ENCODE results near the gene VEGFD.

VEGFD gene

GRCh38 chrX:15384304-15384703 is at the start of gene VEGFD:
Gene VEGFD, minus strand, starts transcription at chrX:15384413. Its CDS starts 467 bp downstream, at chrX:15383946.
- DNase-seq (ENCODE audit: low read depth in 1 of 2, low spot score in 1 of 2), result no peak

- DNase-seq (ENCODE audit: low read depth in 1 of 2, low spot score in 1 of 2), result no peak
Measured at GRCh38 chrX:15430584-15430983, 46.4 kb upstream of the VEGFD start.

- no peak for DNase-seq (ENCODE audit: low read depth in 1 of 2, low spot score in 1 of 2)
Measured at GRCh38 chrX:15430076-15430475, 45.9 kb upstream of the VEGFD start.

GRCh38 chrX:15425024-15425423 is 40.8 kb upstream of the VEGFD start:
- no peak for DNase-seq (ENCODE audit: low read depth in 1 of 2, low spot score in 1 of 2)

GRCh38 chrX:15418707-15419181 is 34.5 kb upstream of the VEGFD start:
- no peak for DNase-seq (ENCODE audit: low read depth in 1 of 2, low spot score in 1 of 2)

- no peak for DNase-seq (ENCODE audit: low read depth in 1 of 2, low spot score in 1 of 2)
Measured at GRCh38 chrX:15418041-15418706, 34.0 kb upstream of the VEGFD start.

- DNase-seq (ENCODE audit: low read depth in 1 of 2, low spot score in 1 of 2), result no peak
Measured at GRCh38 chrX:15416133-15416993, 32.1 kb upstream of the VEGFD start.

GRCh38 chrX:15413101-15413500 is 28.9 kb upstream of the VEGFD start:
- no peak for DNase-seq (ENCODE audit: low read depth in 1 of 2, low spot score in 1 of 2)

- DNase-seq (ENCODE audit: low read depth in 1 of 2, low spot score in 1 of 2), result no peak
Measured at GRCh38 chrX:15410947-15411346, 26.7 kb upstream of the VEGFD start.

- DNase-seq (ENCODE audit: low read depth in 1 of 2, low spot score in 1 of 2), result no peak
Measured at GRCh38 chrX:15410430-15410829, 26.2 kb upstream of the VEGFD start.

GRCh38 chrX:15405846-15406245 is 21.6 kb upstream of the VEGFD start:
- no peak for DNase-seq (ENCODE audit: low read depth in 1 of 2, low spot score in 1 of 2)

GRCh38 chrX:15404401-15405096 is 20.3 kb upstream of the VEGFD start:
- no peak for DNase-seq (ENCODE audit: low read depth in 1 of 2, low spot score in 1 of 2)

GRCh38 chrX:15401378-15401777 is 17.2 kb upstream of the VEGFD start:
- no peak for DNase-seq (ENCODE audit: low read depth in 1 of 2, low spot score in 1 of 2)

- no peak for DNase-seq (ENCODE audit: low read depth in 1 of 2, low spot score in 1 of 2)
Measured at GRCh38 chrX:15399962-15400391, 15.8 kb upstream of the VEGFD start.

- DNase-seq (ENCODE audit: low read depth in 1 of 2, low spot score in 1 of 2), result no peak
Measured at GRCh38 chrX:15398874-15399273, 14.7 kb upstream of the VEGFD start.

GRCh38 chrX:15395789-15396188 is 11.6 kb upstream of the VEGFD start:
- DNase-seq (ENCODE audit: low read depth in 1 of 2, low spot score in 1 of 2), result no peak

GRCh38 chrX:15391850-15392249 is 7.6 kb upstream of the VEGFD start:
- DNase-seq (ENCODE audit: low read depth in 1 of 2, low spot score in 1 of 2), result no peak

GRCh38 chrX:15382813-15383212 is 1.4 kb downstream of the VEGFD start:
- no peak for DNase-seq (ENCODE audit: low read depth in 1 of 2, low spot score in 1 of 2)

GRCh38 chrX:15376956-15377355 is 7.3 kb downstream of the VEGFD start:
- DNase-seq (ENCODE audit: low read depth in 1 of 2, low spot score in 1 of 2), result no peak

- no peak for DNase-seq (ENCODE audit: low read depth in 1 of 2, low spot score in 1 of 2)
Measured at GRCh38 chrX:15373976-15374375, 10.2 kb downstream of the VEGFD start.

GRCh38 chrX:15366506-15367352 is 17.5 kb downstream of the VEGFD start:
- DNase-seq (ENCODE audit: low read depth in 1 of 2, low spot score in 1 of 2), result no peak
